ENCODE data around the gene TUBB3. TPM values are rescaled to one million over a fixed set of nuclear protein-coding genes. Genes with fewer than 3 reads are reported as not detected.

TUBB3 gene
- total and polyA plus RNA-seq, 7 experiments from 2014 or later, result 0.22 to 2.8 (median 0.48) TPM; not detected in 4

DNA sequence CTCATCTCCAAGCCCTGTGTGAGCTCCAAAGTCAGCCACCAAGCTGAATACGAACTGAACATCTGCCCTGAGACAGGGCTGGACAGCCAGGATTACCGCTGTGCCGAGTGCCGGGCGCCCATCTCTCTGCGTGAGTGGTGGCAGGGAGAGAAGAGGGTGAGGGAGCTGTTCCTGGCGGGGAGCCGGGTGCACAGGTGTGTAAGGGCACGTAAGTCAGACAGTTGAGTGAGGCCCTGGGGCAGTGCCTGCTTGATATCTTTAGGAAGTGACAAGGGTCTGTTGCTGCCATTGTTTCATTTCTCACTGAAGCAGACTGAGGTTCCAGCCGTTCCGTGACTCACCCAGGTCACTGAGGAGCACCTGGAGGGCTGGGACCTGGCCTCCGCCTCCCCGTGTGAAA lies 37.8 kb downstream of the TUBB3 start:
- ATAC-seq, result no peak
- H3K36me3 ChIP-seq (ENCODE audit: control insufficient read depth in 2 of 3, insufficient read depth in 3 of 3, low read length in 3 of 3), result peaks cover 0 to 64% (median 0%) of the 10 kb centered on the region in 3 experiments
- Mint-ChIP-seq H3K9me3 (no peaks in the 10 kb centered on the region), H3K4me1 (peaks cover 0 to 3% (median 0%) of the 10 kb centered on the region in 7 donors), H3K27ac (no peak overlapping the region), H3K36me3 (peaks cover 2 to 24% (median 8%) of the 10 kb centered on the region in 5 donors), H3K4me3 (no peak overlapping the region), H3K27me3 (no peaks in the 10 kb centered on the region)
- no peaks in the 10 kb centered on the region for H3K27me3 ChIP-seq (ENCODE audit: control insufficient read depth in 2 of 2, insufficient read depth in 2 of 2, low read length in 2 of 2)
- DNase-seq, result no peak
- H3K27ac ChIP-seq (ENCODE audit: low read depth, low read length), result no peak overlapping the region
- H3K4me1 ChIP-seq (ENCODE audit: control insufficient read depth in 2 of 2, insufficient read depth in 2 of 2, low read length in 2 of 2), result no peaks in the 10 kb centered on the region
- ChIA-PET POLR2A (no interaction called here), CTCF (no interaction called here)
- intact Hi-C loops (cut with micrococcal nuclease), result no loop called here
- H3K9me3 ChIP-seq (ENCODE audit: control insufficient read depth in 2 of 3, low read length in 3 of 3), result no peaks in the 10 kb centered on the region
- no peak overlapping the region for H3K4me3 ChIP-seq (ENCODE audit: low read length)

DNA sequence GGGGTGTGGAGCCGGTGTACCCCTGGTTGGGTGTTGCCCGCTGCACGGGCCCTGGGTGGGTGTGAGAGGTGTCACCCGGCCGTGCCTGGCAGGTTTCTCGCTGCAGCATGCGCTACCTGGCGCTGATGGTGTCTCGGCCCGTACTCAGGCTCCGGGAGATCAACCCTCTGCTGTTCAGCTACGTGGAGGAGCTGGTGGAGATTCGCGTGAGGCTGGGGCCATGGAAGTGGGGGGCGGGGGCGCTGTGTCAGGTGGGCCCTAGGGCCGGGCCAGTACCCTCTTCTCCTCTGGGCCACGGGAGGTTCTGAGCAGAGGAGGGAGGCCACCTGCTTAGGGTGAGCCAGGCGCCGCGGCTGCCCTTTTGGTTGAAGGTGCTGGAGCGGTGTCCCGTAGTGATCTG lies 38.8 kb downstream of the TUBB3 start:
- CTCF ChIA-PET, result no interaction called here
- Histone ChIP-seq H3K27me3 (ENCODE audit: control insufficient read depth in 2 of 2, insufficient read depth in 2 of 2, low read length in 2 of 2) (no peaks in the 10 kb centered on the region), H3K27ac (ENCODE audit: low read depth, low read length) (no peak overlapping the region), H3K4me1 (ENCODE audit: control insufficient read depth in 2 of 2, insufficient read depth in 2 of 2, low read length in 2 of 2) (no peaks in the 10 kb centered on the region), H3K9me3 (ENCODE audit: control insufficient read depth in 2 of 3, low read length in 3 of 3) (no peaks in the 10 kb centered on the region), H3K4me3 (ENCODE audit: low read length) (no peak overlapping the region), H3K36me3 (ENCODE audit: control insufficient read depth in 2 of 3, insufficient read depth in 3 of 3, low read length in 3 of 3) (peaks cover 0 to 59% (median 0%) of the 10 kb centered on the region in 3 experiments)
- POLR2A ChIA-PET, result no interaction called here
- Mint-ChIP-seq H3K27me3 (no peaks in the 10 kb centered on the region), H3K4me1 (peaks cover 0 to 3% (median 0%) of the 10 kb centered on the region in 7 donors), H3K27ac (no peak overlapping the region), H3K36me3 (peaks cover 2 to 23% (median 8%) of the 10 kb centered on the region in 5 donors), H3K9me3 (no peaks in the 10 kb centered on the region), H3K4me3 (no peak overlapping the region)
- ATAC-seq, result no peak
- DNase-seq, result no peak
- intact Hi-C loops (cut with micrococcal nuclease), result no loop called here

DNA sequence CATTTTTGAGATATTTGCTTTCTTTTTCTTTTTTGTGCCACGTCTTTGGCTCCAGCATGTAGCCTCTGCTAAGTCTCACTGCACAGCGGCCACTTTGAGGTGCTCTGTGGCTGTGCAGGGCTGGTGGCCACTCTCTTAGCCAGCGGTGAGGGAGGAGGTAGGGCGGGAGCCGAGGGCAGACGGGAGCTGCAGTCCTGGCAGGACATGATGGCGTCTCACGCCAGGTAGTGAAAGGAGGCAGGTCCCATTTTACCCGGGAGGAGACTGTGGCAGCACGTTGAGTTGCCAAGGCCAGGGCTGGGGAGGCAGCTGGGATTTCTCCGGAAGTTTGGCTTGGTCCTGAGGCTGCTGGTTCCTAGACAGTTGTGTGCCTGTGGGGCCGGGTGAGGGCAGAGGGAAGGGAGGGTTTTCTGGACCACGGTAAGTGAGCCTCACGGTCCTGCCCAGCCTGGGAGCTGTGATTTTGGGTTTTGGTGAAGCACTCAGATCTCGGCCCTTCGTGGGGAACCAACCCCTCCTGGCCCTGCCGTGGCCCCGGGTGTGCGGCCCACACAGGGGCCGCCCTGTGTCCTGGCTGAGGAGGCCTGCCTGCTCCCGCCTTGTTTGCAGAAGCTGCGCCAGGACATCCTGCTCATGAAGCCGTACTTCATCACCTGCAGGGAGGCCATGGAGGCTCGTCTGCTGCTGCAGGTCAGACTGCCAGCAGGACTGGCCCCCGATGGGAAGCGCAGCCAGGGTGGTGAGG lies 39.8 kb downstream of the TUBB3 start:
- Mint-ChIP-seq H3K27me3 (no peaks in the 10 kb centered on the region), H3K27ac (no peak overlapping the region), H3K36me3 (peaks cover 2 to 20% (median 8%) of the 10 kb centered on the region in 5 donors), H3K9me3 (no peaks in the 10 kb centered on the region), H3K4me3 (no peak overlapping the region), H3K4me1 (peaks cover 0 to 3% (median 0%) of the 10 kb centered on the region in 7 donors)
- ChIA-PET POLR2A (no interaction called here), CTCF (no interaction called here)
- Histone ChIP-seq H3K4me1 (ENCODE audit: control insufficient read depth in 2 of 2, insufficient read depth in 2 of 2, low read length in 2 of 2) (no peaks in the 10 kb centered on the region), H3K27me3 (ENCODE audit: control insufficient read depth in 2 of 2, insufficient read depth in 2 of 2, low read length in 2 of 2) (no peaks in the 10 kb centered on the region), H3K27ac (ENCODE audit: low read depth, low read length) (no peak overlapping the region), H3K36me3 (ENCODE audit: control insufficient read depth in 2 of 3, insufficient read depth in 3 of 3, low read length in 3 of 3) (peaks cover 0 to 49% (median 0%) of the 10 kb centered on the region in 3 experiments), H3K4me3 (ENCODE audit: low read length) (no peak overlapping the region), H3K9me3 (ENCODE audit: control insufficient read depth in 2 of 3, low read length in 3 of 3) (no peaks in the 10 kb centered on the region)
- intact Hi-C loops (cut with micrococcal nuclease), result no loop called here
- ATAC-seq (no peak), DNase-seq (no peak)

DNA sequence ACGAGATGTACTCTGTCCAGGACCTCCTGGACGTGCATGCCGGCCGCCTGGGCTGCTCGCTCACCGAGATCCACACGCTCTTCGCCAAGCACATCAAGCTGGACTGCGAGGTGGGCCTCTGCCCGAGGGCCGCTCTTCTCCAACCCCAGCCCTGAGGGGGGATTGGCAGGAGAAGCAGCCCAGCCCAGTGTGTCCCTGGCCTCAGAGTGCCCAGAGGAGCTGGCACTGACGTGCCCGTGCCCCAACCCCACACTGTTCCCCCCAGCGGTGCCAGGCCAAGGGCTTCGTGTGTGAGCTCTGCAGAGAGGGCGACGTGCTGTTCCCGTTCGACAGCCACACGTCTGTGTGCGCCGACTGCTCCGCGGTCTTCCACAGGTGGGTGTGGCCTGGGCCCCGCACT lies 41.1 kb downstream of the TUBB3 start:
- peaks cover 0 to under 1% (median 0%) of the 10 kb centered on the region in 7 donors for H3K4me1 Mint-ChIP-seq
- no peaks in the 10 kb centered on the region for H3K9me3 ChIP-seq (ENCODE audit: control insufficient read depth in 2 of 3, low read length in 3 of 3)
- no peaks in the 10 kb centered on the region for H3K4me1 ChIP-seq (ENCODE audit: control insufficient read depth in 2 of 2, insufficient read depth in 2 of 2, low read length in 2 of 2)
- H3K27me3 ChIP-seq (ENCODE audit: control insufficient read depth in 2 of 2, insufficient read depth in 2 of 2, low read length in 2 of 2), result no peaks in the 10 kb centered on the region
- no peak for DNase-seq
- no peak for ATAC-seq
- H3K9me3 Mint-ChIP-seq, result no peaks in the 10 kb centered on the region
- H3K27ac ChIP-seq (ENCODE audit: low read depth, low read length), result no peak overlapping the region
- intact Hi-C loops (cut with micrococcal nuclease), result no loop called here
- H3K36me3 ChIP-seq (ENCODE audit: control insufficient read depth in 2 of 3, insufficient read depth in 3 of 3, low read length in 3 of 3), result peaks cover 0 to 37% (median 0%) of the 10 kb centered on the region in 3 experiments
- POLR2A ChIA-PET, result no interaction called here
- no peak overlapping the region for H3K4me3 Mint-ChIP-seq
- CTCF ChIA-PET, result interaction anchor here (0.5 kb wide), 1 partner anchor 352 kb away, joined by 4 read pairs; no protein-coding TSS in a partner anchor
- H3K27me3 Mint-ChIP-seq, result no peaks in the 10 kb centered on the region
- no peak overlapping the region for H3K27ac Mint-ChIP-seq
- H3K4me3 ChIP-seq (ENCODE audit: low read length), result no peak overlapping the region
- peaks cover 0 to 13% (median 6%) of the 10 kb centered on the region in 5 donors for H3K36me3 Mint-ChIP-seq

DNA sequence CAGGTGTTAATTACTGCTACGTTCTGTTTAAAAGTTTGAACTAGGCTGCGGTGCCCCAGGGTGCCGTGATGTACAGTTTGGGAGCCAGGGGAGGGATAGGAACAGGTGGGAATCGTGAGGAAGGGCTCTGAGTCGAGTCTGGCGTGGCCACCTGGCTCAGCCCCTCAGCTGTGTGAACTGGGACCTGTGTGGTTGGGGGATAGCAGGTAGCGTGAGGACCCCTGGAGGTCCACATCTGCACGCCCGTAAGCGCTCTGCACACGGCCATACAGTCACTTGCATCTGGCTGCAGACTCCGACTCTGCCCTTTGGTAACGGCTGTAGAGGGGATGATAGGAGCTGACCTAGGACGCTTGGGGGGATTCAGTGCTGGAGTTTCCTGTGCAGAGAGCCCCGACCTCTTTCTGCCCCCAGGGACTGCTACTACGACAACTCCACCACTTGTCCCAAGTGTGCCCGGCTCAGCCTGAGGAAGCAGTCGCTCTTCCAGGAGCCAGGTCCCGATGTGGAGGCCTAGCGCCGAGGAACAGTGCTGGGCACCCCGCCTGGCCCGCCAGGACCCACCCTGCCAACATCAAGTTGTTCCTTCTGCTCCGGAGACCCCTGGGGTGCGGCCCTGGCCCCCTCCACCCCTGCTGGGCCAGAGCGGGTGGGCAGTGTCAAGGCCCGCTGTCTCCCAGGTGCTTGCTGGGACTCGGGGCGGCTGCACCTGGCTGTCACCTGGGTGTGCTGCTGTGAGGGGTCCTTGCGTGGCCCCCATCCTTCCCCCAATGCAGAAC lies 42.5 kb downstream of the TUBB3 start:
- intact Hi-C loops (cut with micrococcal nuclease), result no loop called here
- H3K36me3 ChIP-seq (ENCODE audit: control insufficient read depth in 2 of 3, insufficient read depth in 3 of 3, low read length in 3 of 3), result peaks cover 0 to 25% (median 0%) of the 10 kb centered on the region in 3 experiments
- peaks cover 0 to 3% (median 0%) of the 10 kb centered on the region in 11 donors for H3K9me3 Mint-ChIP-seq

DNA sequence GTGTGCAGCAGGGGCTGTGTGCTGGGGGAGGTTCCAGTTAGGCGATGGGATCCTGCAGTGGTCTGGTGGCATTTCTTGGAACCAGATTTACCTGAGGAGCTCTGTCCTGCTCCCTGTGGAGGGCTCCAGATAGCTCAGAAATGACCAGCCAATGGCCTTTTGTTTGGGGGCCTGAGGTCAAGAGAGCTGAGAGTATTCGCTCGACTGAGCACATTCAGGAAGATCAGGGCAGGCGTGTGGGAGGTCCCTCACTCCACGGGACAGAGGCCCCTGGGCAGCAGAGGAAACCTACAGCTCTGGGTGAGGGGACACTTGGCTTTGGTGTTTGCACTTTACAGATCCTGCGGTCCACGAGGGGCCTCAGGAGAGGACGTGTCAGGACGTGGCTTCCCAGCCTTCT lies 43.6 kb downstream of the TUBB3 start:
- POLR2A ChIA-PET, result no interaction called here

More for the DNA sequence above, 42.5 kb downstream of the TUBB3 start:
- Mint-ChIP-seq H3K27me3 (no peaks in the 10 kb centered on the region), H3K27ac (no peak overlapping the region), H3K4me3 (no peak overlapping the region), H3K36me3 (peaks cover 0 to 13% (median 7%) of the 10 kb centered on the region in 5 donors), H3K4me1 (peaks cover 0 to 5% (median 0%) of the 10 kb centered on the region in 7 donors)
- Histone ChIP-seq H3K9me3 (ENCODE audit: control insufficient read depth in 2 of 3, low read length in 3 of 3) (peaks cover 0 to 5% (median 0%) of the 10 kb centered on the region in 3 experiments), H3K4me3 (ENCODE audit: low read length) (no peak overlapping the region), H3K4me1 (ENCODE audit: control insufficient read depth in 2 of 2, insufficient read depth in 2 of 2, low read length in 2 of 2) (no peaks in the 10 kb centered on the region), H3K27me3 (ENCODE audit: control insufficient read depth in 2 of 2, insufficient read depth in 2 of 2, low read length in 2 of 2) (no peaks in the 10 kb centered on the region), H3K27ac (ENCODE audit: low read depth, low read length) (no peak overlapping the region)
- CTCF ChIA-PET, result no interaction called here
- ATAC-seq, result no peak
- DNase-seq, result no peak
- POLR2A ChIA-PET, result no interaction called here

More for the DNA sequence above, 43.6 kb downstream of the TUBB3 start:
- H3K4me1 ChIP-seq (ENCODE audit: control insufficient read depth in 2 of 2, insufficient read depth in 2 of 2, low read length in 2 of 2), result peaks cover 6 to 8% of the 10 kb centered on the region in 2 donors
- DNase-seq (no peak), ATAC-seq (no peak)
- H3K27me3 ChIP-seq (ENCODE audit: control insufficient read depth in 2 of 2, insufficient read depth in 2 of 2, low read length in 2 of 2), result no peaks in the 10 kb centered on the region
- H3K27ac ChIP-seq (ENCODE audit: low read depth, low read length), result no peak overlapping the region
- intact Hi-C loops (cut with micrococcal nuclease), result no loop called here
- H3K4me3 ChIP-seq (ENCODE audit: low read length), result no peak overlapping the region
- H3K36me3 Mint-ChIP-seq, result peaks cover 0 to 19% (median 7%) of the 10 kb centered on the region in 5 donors
- peaks cover 0 to 5% (median 0%) of the 10 kb centered on the region in 11 donors for H3K9me3 Mint-ChIP-seq
- H3K9me3 ChIP-seq (ENCODE audit: control insufficient read depth in 2 of 3, low read length in 3 of 3), result peaks cover 0 to 5% (median 0%) of the 10 kb centered on the region in 3 experiments
- no peak overlapping the region for H3K4me3 Mint-ChIP-seq
- H3K27ac Mint-ChIP-seq, result no peak overlapping the region
- H3K4me1 Mint-ChIP-seq, result peaks cover 0 to 17% (median 11%) of the 10 kb centered on the region in 7 donors
- peaks cover 0 to 14% (median 0%) of the 10 kb centered on the region in 3 experiments for H3K36me3 ChIP-seq (ENCODE audit: control insufficient read depth in 2 of 3, insufficient read depth in 3 of 3, low read length in 3 of 3)
- CTCF ChIA-PET, result no interaction called here
- no peaks in the 10 kb centered on the region for H3K27me3 Mint-ChIP-seq
